ENCODE data around the gene RAP1B.
"Not testable (repeated sequence)": the region's sequence is repeated elsewhere in the genome, so short reads cannot be mapped to it uniquely, and the experiment has no call there.

The RAP1B gene

DNA sequence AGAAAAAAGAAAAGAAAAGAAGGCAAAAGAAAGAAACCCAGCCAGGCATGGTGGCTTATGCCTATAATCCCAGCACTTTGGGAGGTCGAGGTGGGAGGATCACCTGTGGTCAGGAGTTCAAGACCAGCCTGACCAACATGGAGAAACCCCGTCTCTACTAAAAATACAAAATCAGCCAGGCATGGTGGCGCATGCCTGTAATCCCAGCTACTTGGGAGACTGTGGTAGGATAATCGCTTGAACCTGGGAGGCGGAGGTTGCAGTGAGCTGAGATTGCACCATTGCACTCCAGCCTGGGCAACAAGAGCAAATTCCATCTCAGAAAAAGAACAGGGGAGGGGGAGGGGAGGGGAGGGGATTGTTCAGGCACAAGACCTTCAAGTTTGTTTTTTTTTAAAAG, 66.2 kb downstream of the RAP1B start:
- H3K4me3 ChIP-seq (ENCODE audit: low read depth, low read length); DNase-seq (ENCODE audit: low read depth): not testable (repeated sequence)

DNA sequence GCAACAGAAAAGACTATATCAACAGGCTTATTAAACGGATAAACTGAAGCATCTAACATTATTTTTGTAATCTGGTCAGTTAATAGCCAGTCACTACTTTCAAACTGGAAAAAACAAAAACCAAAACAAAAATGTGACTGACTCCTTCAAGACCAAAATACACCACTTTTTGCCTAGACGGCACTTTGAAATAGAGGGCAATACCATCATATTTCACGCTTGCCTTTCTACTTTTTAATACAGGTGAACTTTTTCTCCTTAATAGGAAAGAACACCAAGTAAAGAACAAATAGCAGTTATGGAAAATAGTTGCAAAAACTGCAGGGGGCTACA, 75.5 kb downstream of the RAP1B start:
- H3K4me3 ChIP-seq (ENCODE audit: low read depth, low read length): peak overlapping the region; percentile 66
- no peak for DNase-seq (ENCODE audit: low read depth)

- H3K4me3 ChIP-seq (ENCODE audit: low read depth, low read length): peak within 1 kb of the TSS; percentile 66
- peak; percentile 95 for DNase-seq (ENCODE audit: low read depth)
Observed at GRCh38 chr12:68686595-68687521, 76.2 kb downstream of the RAP1B start, which contains the start of gene NUP107. NUP107 (plus strand) TSS chr12:68686978; CDS start chr12:68687066, 88 bp downstream.

DNA sequence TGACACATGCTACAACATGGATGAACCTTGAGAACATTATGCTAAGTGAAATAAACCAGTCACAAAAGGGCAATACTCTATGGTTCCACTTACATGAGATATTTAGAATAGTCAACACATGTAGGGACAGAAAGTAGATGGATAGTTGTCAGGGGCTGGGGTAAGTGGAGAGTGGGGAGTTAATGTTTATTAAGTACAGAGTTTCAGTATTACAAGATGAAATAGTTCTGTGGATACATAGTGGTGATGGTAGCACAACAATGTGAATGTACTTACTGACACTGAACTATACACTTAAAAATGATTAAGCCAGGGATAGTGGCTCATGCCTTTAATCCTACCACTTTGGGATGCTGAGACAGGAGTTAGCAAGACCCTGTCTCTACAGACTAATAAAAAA, 84.8 kb downstream of the RAP1B start:
- no peak for DNase-seq (ENCODE audit: low read depth)
- no peak overlapping the region for H3K4me3 ChIP-seq (ENCODE audit: low read depth, low read length)

DNA sequence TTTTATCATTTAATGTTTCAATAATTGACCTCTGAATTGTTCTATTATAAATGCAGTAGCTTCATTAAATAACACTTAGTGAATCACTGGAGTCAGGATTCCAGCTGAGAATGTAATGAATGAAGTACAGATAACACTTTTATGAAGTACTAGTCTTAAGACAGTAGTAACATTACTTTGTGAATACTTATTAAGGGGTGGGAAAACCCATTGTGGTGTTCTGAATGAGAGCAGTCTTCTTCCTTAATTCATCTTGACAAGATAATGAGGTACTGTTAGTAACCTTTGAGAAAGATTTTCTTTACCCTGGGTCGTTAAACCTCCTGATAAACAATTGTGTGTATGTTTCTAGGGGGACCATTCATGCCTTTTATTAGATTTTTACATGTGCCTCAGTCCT, 88.8 kb downstream of the RAP1B start:
- H3K4me3 ChIP-seq (ENCODE audit: low read depth, low read length): no peak overlapping the region
- no peak for DNase-seq (ENCODE audit: low read depth)

Data from skeletal muscle cell (primary cell).